HEK293 (cell line): ENCODE measurements around the gene TRAF3.
"Not testable (repeated sequence)": the region's sequence is repeated elsewhere in the genome, so short reads cannot be mapped to it uniquely, and the experiment has no call there.

Experiments used
- CTCF ChIA-PET: fragments of 350-600 bp; formaldehyde crosslinking; extraction: SDS; loops from one replicate; lab custom pipeline; 2021; ENCODE audit warnings: antibody characterized with exemption; lab: Yijun Ruan, JAX
- POLR2A ChIA-PET: fragments of 300-600 bp; formaldehyde crosslinking; extraction: SDS; loops from one replicate; lab custom pipeline; 2020; ENCODE audit warnings: antibody characterized with exemption, inconsistent platforms; lab: Yijun Ruan, JAX
- H3K27ac ChIP-seq: fragments of 200-500 bp; sonication (Bioruptor generic); 2 replicates; pipeline ENCODE4 v1.5.1; 2014; ENCODE audit warnings: low read depth, low read length, control low read depth, inconsistent platforms; ENCODE audit errors: extremely low read depth
- H3K36me3 ChIP-seq, 2 experiments: fragments of 200-500 bp in 1 of 2; sonication (Bioruptor generic) in 1 of 2; 1 replicate in 1 of 2; 2 replicates in 1 of 2; pipeline ENCODE4 v1.5.1; 2014 to 2017; ENCODE audit warnings: inconsistent platforms in 2 of 2, low read length in 2 of 2; ENCODE audit not compliant: control insufficient read depth in 2 of 2, insufficient read depth in 1 of 2
- H3K4me1 ChIP-seq: fragments of 200-500 bp; sonication (Bioruptor generic); 2 replicates; pipeline ENCODE4 v1.5.1; 2014; ENCODE audit warnings: mild to moderate bottlenecking, low read length, inconsistent platforms; ENCODE audit not compliant: control insufficient read depth, insufficient read depth
- H3K4me3 ChIP-seq: 2 replicates; pipeline ENCODE4 v1.5.1; 2011; ENCODE audit warnings: low read depth, mild to moderate bottlenecking, control low read depth, low read length, moderate library complexity
- H3K9me3 ChIP-seq: fragments of 200-500 bp; sonication (Bioruptor generic); 2 replicates; pipeline ENCODE4 v1.5.1; 2014; ENCODE audit warnings: low read depth, low read length, inconsistent platforms; ENCODE audit not compliant: control insufficient read depth, insufficient read depth
- ZIC2 ChIP-seq: fragments of 450-650 bp; formaldehyde crosslinking; IDR thresholded peaks from 2 replicates; pipeline ENCODE4 v1.5.1; 2016; ENCODE audit warnings: missing biosample characterization, missing genetic modification characterization
- ZNF121 ChIP-seq: fragments of 450-650 bp; formaldehyde crosslinking; IDR thresholded peaks from 2 replicates; pipeline ENCODE4 v1.5.1; 2016; ENCODE audit warnings: missing biosample characterization, missing genetic modification characterization
- ZNF274 ChIP-seq, 2 experiments: fragments of 200-500 bp in 1 of 2; fragments of 450-650 bp in 1 of 2; sonication (Bioruptor generic) in 1 of 2; formaldehyde crosslinking in 1 of 2; IDR thresholded peaks; 2 replicates each; pipeline versions ENCODE4 v1.5.1 to v1.6.1; 2014 to 2016; ENCODE audit warnings: borderline replicate concordance in 1 of 2, inconsistent platforms in 1 of 2, low read length in 1 of 2, missing biosample characterization in 1 of 2, missing genetic modification characterization in 1 of 2
- ZNF292 ChIP-seq: fragments of 450-650 bp; formaldehyde crosslinking; IDR thresholded peaks from 2 replicates; pipeline ENCODE4 v1.5.1; 2016; ENCODE audit warnings: low read depth, missing biosample characterization, missing genetic modification characterization, borderline replicate concordance
- ZNF394 ChIP-seq: fragments of 450-650 bp; formaldehyde crosslinking; IDR thresholded peaks from 2 replicates; pipeline ENCODE4 v1.5.1; 2016; ENCODE audit warnings: missing biosample characterization, missing genetic modification characterization, mild to moderate bottlenecking, moderate library complexity, borderline replicate concordance
- ZNF404 ChIP-seq: fragments of 450-650 bp; formaldehyde crosslinking; IDR thresholded peaks from 2 replicates; pipeline ENCODE4 v1.5.1; 2017; ENCODE audit warnings: missing biosample characterization, missing genetic modification characterization
- ZNF423 ChIP-seq: fragments of 450-650 bp; formaldehyde crosslinking; IDR thresholded peaks from 2 replicates; pipeline ENCODE4 v1.5.1; 2016; ENCODE audit warnings: missing biosample characterization, missing genetic modification characterization
- ZNF585B ChIP-seq: fragments of 450-650 bp; formaldehyde crosslinking; IDR thresholded peaks from 2 replicates; pipeline ENCODE4 v1.5.1; 2016; ENCODE audit warnings: missing biosample characterization, missing genetic modification characterization
- ZNF600 ChIP-seq: fragments of 450-650 bp; formaldehyde crosslinking; IDR thresholded peaks from 2 replicates; pipeline ENCODE4 v1.5.1; 2016; ENCODE audit warnings: missing biosample characterization, missing genetic modification characterization
- ZNF792 ChIP-seq: fragments of 450-650 bp; formaldehyde crosslinking; IDR thresholded peaks from 2 replicates; pipeline ENCODE4 v1.5.1; 2016; ENCODE audit warnings: missing biosample characterization, missing genetic modification characterization
- ZNF830 ChIP-seq: fragments of 450-650 bp; IDR thresholded peaks from 2 replicates; pipeline ENCODE4 v1.5.0; 2018; ENCODE audit warnings: missing biosample characterization, missing genetic modification characterization, low read depth, mild to moderate bottlenecking, moderate library complexity
- ZNF837 ChIP-seq: fragments of 450-650 bp; formaldehyde crosslinking; IDR thresholded peaks from 2 replicates; pipeline ENCODE4 v1.5.1; 2016; ENCODE audit warnings: missing biosample characterization, missing genetic modification characterization
- ZSCAN16 ChIP-seq: fragments of 450-650 bp; formaldehyde crosslinking; IDR thresholded peaks from 2 replicates; pipeline ENCODE4 v1.5.1; 2016; ENCODE audit warnings: missing biosample characterization, missing genetic modification characterization
- ZSCAN23 ChIP-seq: fragments of 450-650 bp; formaldehyde crosslinking; IDR thresholded peaks from 2 replicates; pipeline ENCODE4 v1.5.1; 2016; ENCODE audit warnings: missing biosample characterization, missing genetic modification characterization
- TF ChIP-seq, protein P1 (sequence below): fragments of 450-650 bp; formaldehyde crosslinking; IDR thresholded peaks from 2 replicates; pipeline ENCODE4 v1.5.1; 2016; ENCODE audit warnings: missing biosample characterization, missing genetic modification characterization
- TF ChIP-seq, protein P2 (sequence below): fragments of 450-650 bp; formaldehyde crosslinking; IDR thresholded peaks from 2 replicates; pipeline ENCODE4 v1.5.1; 2016; ENCODE audit warnings: missing biosample characterization, missing genetic modification characterization, borderline replicate concordance
- TF ChIP-seq, protein P3 (sequence below): fragments of 450-650 bp; formaldehyde crosslinking; IDR thresholded peaks from 2 replicates; pipeline ENCODE4 v1.5.1; 2017; ENCODE audit warnings: missing biosample characterization, missing genetic modification characterization
- TF ChIP-seq, protein P4 (sequence below): IDR thresholded peaks from 2 replicates; pipeline ENCODE4 v1.6.1; 2011; ENCODE audit warnings: mild to moderate bottlenecking, low read depth, low read length, borderline replicate concordance

The TRAF3 gene

DNA sequence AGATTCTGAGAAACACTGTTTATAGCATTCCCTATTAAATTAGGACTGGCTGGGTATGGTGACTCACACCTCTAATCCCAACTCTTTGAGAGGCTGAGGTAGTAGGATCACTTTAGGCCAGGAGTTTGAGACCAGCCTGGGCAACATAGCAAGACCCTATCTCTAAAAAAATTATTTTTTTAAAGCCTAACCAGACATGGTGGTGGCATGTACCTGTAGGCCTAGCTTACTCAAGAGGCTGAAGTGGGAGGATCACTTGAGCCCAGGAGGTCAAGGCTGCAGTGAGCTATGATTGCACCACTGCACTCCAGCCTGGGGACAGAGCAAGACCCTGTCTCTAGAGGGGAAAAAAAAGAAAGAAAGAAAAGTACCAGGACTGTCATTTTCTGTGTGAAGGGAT, 119.5 kb downstream of the TRAF3 start:
- CTCF ChIA-PET, result interaction anchor here (1.0 to 1.2 kb wide), 3 partner anchors 21 to 203 kb away, joined by 3 to 5 read pairs (median 3); no protein-coding TSS in a partner anchor
- H3K27ac ChIP-seq, H3K4me3 ChIP-seq, H3K9me3 ChIP-seq, POLR2A ChIA-PET, H3K4me1 ChIP-seq: not testable (repeated sequence)
- H3K36me3 ChIP-seq, result peaks cover 0 to 57% of the 10 kb centered on the region in 2 experiments; a peak in 2 of 3 replicates
- TF ChIP-seq ZNF121, result peak; percentile 73

DNA sequence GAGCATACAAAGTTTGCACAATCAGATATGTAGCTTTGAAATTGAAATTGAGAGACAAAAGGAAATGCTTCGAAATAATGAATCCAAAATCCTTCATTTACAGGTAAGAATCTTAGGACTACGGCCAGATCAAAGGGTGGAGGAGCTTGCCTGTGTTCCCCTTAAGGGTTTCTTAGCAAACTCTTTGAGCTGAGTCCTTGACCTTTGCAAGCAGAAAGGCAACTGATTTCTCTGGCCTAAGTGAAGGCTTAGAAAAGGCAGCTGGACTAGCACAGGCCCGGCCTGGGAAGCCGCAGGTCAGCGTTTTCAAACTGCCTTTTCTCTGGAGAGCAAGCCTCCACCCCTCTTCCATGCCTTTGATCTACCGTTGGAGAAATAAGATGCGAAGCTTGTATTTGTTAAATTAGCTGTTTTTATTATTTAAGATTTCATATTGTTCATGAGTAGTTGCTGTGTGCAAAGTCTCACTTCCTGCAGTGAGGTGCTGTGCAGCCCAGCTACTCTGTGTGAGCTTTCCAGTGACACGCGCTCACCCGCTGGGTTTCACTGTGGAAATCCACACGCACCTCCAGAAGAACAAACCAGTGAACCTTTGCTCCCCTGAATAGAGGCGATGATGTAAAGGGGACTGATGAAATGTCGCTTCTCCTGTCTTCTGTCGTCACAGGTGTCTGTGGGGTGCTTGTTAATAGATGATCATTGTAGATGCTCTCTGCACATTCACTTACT, 120.2 kb downstream of the TRAF3 start:
- no peaks in the 10 kb centered on the region for H3K9me3 ChIP-seq
- ChIA-PET CTCF (interaction anchor here (1.0 to 1.2 kb wide), 3 partner anchors 20 to 204 kb away, joined by 3 to 5 read pairs (median 3); no protein-coding TSS in a partner anchor), POLR2A (no interaction called here)
- peaks cover 0 to 56% of the 10 kb centered on the region in 2 experiments; a peak in 2 of 3 replicates for H3K36me3 ChIP-seq
- H3K4me1 ChIP-seq, result no peaks in the 10 kb centered on the region
- no peak overlapping the region for H3K4me3 ChIP-seq
- TF ChIP-seq ZNF292 (tag by site-specific recombination) (no peak), ZNF423 (tag by site-specific recombination) (no peak), ZSCAN16 (no peak), ZNF404 (tag by site-specific recombination) (no peak), ZNF837 (tag by site-specific recombination) (no peak), ZNF792 (tag by site-specific recombination) (no peak), ZIC2 (peak; percentile 25; the same call in 1 of the 2 replicates)
- TF ChIP-seq, protein P1, sequence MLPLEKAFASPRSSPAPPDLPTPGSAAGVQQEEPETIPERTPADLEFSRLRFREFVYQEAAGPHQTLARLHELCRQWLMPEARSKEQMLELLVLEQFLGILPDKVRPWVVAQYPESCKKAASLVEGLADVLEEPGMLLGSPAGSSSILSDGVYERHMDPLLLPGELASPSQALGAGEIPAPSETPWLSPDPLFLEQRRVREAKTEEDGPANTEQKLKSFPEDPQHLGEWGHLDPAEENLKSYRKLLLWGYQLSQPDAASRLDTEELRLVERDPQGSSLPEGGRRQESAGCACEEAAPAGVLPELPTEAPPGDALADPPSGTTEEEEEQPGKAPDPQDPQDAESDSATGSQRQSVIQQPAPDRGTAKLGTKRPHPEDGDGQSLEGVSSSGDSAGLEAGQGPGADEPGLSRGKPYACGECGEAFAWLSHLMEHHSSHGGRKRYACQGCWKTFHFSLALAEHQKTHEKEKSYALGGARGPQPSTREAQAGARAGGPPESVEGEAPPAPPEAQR, result no peak
- H3K27ac ChIP-seq, result no peak overlapping the region

DNA sequence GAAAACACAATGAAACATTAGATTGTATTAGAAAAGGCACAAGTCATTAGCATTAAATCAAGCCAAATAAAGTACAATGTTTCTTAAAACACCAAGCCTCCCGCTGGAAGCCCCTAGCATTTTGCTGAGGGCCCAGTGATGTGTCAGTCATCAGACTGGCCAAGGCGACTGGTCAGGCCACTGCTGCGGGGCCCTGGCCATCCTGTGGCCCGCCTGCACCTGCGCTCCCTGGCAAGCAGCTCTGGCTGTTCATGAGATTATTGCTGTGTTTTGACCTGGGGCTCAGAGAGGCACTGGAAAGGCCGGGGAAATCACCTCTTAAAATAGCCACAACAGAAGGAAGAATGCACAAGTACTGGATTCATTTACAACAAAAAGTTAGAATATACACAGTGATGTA, 121.0 kb downstream of the TRAF3 start:
- ChIA-PET POLR2A (no interaction called here), CTCF (no interaction called here)
- Histone ChIP-seq H3K36me3 (peaks cover 0 to 60% of the 10 kb centered on the region in 2 experiments; a peak in 2 of 3 replicates), H3K27ac (no peak overlapping the region), H3K4me1 (no peaks in the 10 kb centered on the region), H3K4me3 (no peak overlapping the region), H3K9me3 (no peaks in the 10 kb centered on the region)
- TF ChIP-seq ZNF830 (tag by site-specific recombination) (no peak), ZNF837 (tag by site-specific recombination) (no peak), ZNF274 (IDR thresholded peaks at IDR 0.05; ENCODE audit: low read length) (no peak), ZNF274 (tag by site-specific recombination; IDR thresholded peaks at IDR 0.05; ENCODE audit: borderline replicate concordance) (no peak), ZSCAN23 (no peak), ZNF585B (no peak), ZNF600 (tag by site-specific recombination) (no peak), ZNF394 (no peak)
- TF ChIP-seq, protein P2, sequence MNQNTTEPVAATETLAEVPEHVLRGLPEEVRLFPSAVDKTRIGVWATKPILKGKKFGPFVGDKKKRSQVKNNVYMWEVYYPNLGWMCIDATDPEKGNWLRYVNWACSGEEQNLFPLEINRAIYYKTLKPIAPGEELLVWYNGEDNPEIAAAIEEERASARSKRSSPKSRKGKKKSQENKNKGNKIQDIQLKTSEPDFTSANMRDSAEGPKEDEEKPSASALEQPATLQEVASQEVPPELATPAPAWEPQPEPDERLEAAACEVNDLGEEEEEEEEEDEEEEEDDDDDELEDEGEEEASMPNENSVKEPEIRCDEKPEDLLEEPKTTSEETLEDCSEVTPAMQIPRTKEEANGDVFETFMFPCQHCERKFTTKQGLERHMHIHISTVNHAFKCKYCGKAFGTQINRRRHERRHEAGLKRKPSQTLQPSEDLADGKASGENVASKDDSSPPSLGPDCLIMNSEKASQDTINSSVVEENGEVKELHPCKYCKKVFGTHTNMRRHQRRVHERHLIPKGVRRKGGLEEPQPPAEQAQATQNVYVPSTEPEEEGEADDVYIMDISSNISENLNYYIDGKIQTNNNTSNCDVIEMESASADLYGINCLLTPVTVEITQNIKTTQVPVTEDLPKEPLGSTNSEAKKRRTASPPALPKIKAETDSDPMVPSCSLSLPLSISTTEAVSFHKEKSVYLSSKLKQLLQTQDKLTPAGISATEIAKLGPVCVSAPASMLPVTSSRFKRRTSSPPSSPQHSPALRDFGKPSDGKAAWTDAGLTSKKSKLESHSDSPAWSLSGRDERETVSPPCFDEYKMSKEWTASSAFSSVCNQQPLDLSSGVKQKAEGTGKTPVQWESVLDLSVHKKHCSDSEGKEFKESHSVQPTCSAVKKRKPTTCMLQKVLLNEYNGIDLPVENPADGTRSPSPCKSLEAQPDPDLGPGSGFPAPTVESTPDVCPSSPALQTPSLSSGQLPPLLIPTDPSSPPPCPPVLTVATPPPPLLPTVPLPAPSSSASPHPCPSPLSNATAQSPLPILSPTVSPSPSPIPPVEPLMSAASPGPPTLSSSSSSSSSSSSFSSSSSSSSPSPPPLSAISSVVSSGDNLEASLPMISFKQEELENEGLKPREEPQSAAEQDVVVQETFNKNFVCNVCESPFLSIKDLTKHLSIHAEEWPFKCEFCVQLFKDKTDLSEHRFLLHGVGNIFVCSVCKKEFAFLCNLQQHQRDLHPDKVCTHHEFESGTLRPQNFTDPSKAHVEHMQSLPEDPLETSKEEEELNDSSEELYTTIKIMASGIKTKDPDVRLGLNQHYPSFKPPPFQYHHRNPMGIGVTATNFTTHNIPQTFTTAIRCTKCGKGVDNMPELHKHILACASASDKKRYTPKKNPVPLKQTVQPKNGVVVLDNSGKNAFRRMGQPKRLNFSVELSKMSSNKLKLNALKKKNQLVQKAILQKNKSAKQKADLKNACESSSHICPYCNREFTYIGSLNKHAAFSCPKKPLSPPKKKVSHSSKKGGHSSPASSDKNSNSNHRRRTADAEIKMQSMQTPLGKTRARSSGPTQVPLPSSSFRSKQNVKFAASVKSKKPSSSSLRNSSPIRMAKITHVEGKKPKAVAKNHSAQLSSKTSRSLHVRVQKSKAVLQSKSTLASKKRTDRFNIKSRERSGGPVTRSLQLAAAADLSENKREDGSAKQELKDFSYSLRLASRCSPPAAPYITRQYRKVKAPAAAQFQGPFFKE (tag by site-specific recombination), result no peak
- TF ChIP-seq, protein P3, sequence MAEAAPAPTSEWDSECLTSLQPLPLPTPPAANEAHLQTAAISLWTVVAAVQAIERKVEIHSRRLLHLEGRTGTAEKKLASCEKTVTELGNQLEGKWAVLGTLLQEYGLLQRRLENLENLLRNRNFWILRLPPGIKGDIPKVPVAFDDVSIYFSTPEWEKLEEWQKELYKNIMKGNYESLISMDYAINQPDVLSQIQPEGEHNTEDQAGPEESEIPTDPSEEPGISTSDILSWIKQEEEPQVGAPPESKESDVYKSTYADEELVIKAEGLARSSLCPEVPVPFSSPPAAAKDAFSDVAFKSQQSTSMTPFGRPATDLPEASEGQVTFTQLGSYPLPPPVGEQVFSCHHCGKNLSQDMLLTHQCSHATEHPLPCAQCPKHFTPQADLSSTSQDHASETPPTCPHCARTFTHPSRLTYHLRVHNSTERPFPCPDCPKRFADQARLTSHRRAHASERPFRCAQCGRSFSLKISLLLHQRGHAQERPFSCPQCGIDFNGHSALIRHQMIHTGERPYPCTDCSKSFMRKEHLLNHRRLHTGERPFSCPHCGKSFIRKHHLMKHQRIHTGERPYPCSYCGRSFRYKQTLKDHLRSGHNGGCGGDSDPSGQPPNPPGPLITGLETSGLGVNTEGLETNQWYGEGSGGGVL (tag by site-specific recombination), result no peak
- TF ChIP-seq, protein P4, sequence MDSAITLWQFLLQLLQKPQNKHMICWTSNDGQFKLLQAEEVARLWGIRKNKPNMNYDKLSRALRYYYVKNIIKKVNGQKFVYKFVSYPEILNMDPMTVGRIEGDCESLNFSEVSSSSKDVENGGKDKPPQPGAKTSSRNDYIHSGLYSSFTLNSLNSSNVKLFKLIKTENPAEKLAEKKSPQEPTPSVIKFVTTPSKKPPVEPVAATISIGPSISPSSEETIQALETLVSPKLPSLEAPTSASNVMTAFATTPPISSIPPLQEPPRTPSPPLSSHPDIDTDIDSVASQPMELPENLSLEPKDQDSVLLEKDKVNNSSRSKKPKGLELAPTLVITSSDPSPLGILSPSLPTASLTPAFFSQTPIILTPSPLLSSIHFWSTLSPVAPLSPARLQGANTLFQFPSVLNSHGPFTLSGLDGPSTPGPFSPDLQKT, result no peak
